Measurements from ENCODE around the gene RAD51B. TPM values are rescaled to one million over a fixed set of nuclear protein-coding genes. Genes with fewer than 3 reads are reported as not detected.

Gene RAD51B
- polyA plus RNA-seq, 1 donor (not counting 4 experiments of a cell fraction or from before 2014, with no cell fraction given): 13.3 TPM

- TF ChIP-seq EZH2 (IDR thresholded peaks at IDR 0.05; ENCODE audit: low read length): no peak
- TF ChIP-seq CTCF (optimal IDR thresholded peaks at IDR 0.05 in 1 of 3, IDR thresholded peaks at IDR 0.05 in 1 of 3, conservative IDR thresholded peaks at IDR 0.05 in 1 of 3; ENCODE audit: extremely low read depth in 1 of 3, insufficient read depth in 2 of 3, low read length in 3 of 3): no peak
- Histone ChIP-seq H3K4me3 (ENCODE audit: control insufficient read depth in 2 of 3, extremely low read depth in 1 of 3, insufficient read depth in 2 of 3, low read depth in 1 of 3, low read length in 3 of 3) (no peak overlapping the region), H3K4me2 (ENCODE audit: control insufficient read depth, extremely low read depth, insufficient read depth, low read depth, low read length) (no peak overlapping the region), H3K27me3 (ENCODE audit: control insufficient read depth, extremely low read depth, insufficient read depth, low read length) (no peaks in the 10 kb centered on the region), H3K79me2 (ENCODE audit: control insufficient read depth, insufficient read depth, low read length) (no peaks in the 10 kb centered on the region), H3K27ac (ENCODE audit: control insufficient read depth, insufficient read depth, low read length) (no peak overlapping the region), H2AFZ (ENCODE audit: control insufficient read depth, low read length) (no peak overlapping the region), H3K36me3 (ENCODE audit: control insufficient read depth in 2 of 2, extremely low read depth in 1 of 2, insufficient read depth in 2 of 2, low read length in 2 of 2) (no peaks in the 10 kb centered on the region), H3K9me3 (ENCODE audit: control insufficient read depth, low read depth, low read length) (no peaks in the 10 kb centered on the region), H3K9ac (ENCODE audit: control insufficient read depth, extremely low read depth, insufficient read depth, low read length) (no peak overlapping the region), H3K4me1 (ENCODE audit: control insufficient read depth, extremely low read depth, insufficient read depth, low read length) (peaks cover 51% of the 10 kb centered on the region), H3K9me1 (ENCODE audit: control insufficient read depth, extremely low read depth, insufficient read depth, low read length) (no peaks in the 10 kb centered on the region), H4K20me1 (ENCODE audit: control insufficient read depth, extremely low read depth, insufficient read depth, low read length) (no peaks in the 10 kb centered on the region)
- FAIRE-seq (no peak), DNase-seq (ENCODE audit: low read depth, low spot score) (no peak)
- dilution Hi-C loops (cut with MboI; ENCODE audit: extremely low pct_ligation_motif_present, low sequenced_read_pairs): no loop called here
These were observed 652.5 kb downstream of the RAD51B start for GRCh38 chr14:68471964-68472508.

- H3K9ac ChIP-seq (ENCODE audit: control insufficient read depth, extremely low read depth, insufficient read depth, low read length): no peak overlapping the region
- TF ChIP-seq EZH2 (IDR thresholded peaks at IDR 0.05; ENCODE audit: low read length): no peak
- no peak for TF ChIP-seq CTCF (optimal IDR thresholded peaks at IDR 0.05 in 1 of 3, IDR thresholded peaks at IDR 0.05 in 1 of 3, conservative IDR thresholded peaks at IDR 0.05 in 1 of 3; ENCODE audit: extremely low read depth in 1 of 3, insufficient read depth in 2 of 3, low read length in 3 of 3)
- H3K4me1 ChIP-seq (ENCODE audit: control insufficient read depth, extremely low read depth, insufficient read depth, low read length): peaks cover 44% of the 10 kb centered on the region
- H3K27ac ChIP-seq (ENCODE audit: control insufficient read depth, insufficient read depth, low read length): no peak overlapping the region
- H3K79me2 ChIP-seq (ENCODE audit: control insufficient read depth, insufficient read depth, low read length): no peaks in the 10 kb centered on the region
- no peak overlapping the region for H3K4me2 ChIP-seq (ENCODE audit: control insufficient read depth, extremely low read depth, insufficient read depth, low read depth, low read length)
- no peaks in the 10 kb centered on the region for H3K9me1 ChIP-seq (ENCODE audit: control insufficient read depth, extremely low read depth, insufficient read depth, low read length)
- no peaks in the 10 kb centered on the region for H4K20me1 ChIP-seq (ENCODE audit: control insufficient read depth, extremely low read depth, insufficient read depth, low read length)
- no peak overlapping the region for H2AFZ ChIP-seq (ENCODE audit: control insufficient read depth, low read length)
- dilution Hi-C loops (cut with MboI; ENCODE audit: extremely low pct_ligation_motif_present, low sequenced_read_pairs): no loop called here
- no peak for FAIRE-seq
- no peaks in the 10 kb centered on the region for H3K27me3 ChIP-seq (ENCODE audit: control insufficient read depth, extremely low read depth, insufficient read depth, low read length)
- H3K4me3 ChIP-seq (ENCODE audit: control insufficient read depth in 2 of 3, extremely low read depth in 1 of 3, insufficient read depth in 2 of 3, low read depth in 1 of 3, low read length in 3 of 3): no peak overlapping the region
- H3K36me3 ChIP-seq (ENCODE audit: control insufficient read depth in 2 of 2, extremely low read depth in 1 of 2, insufficient read depth in 2 of 2, low read length in 2 of 2): no peaks in the 10 kb centered on the region
- DNase-seq (ENCODE audit: low read depth, low spot score): no peak
- H3K9me3 ChIP-seq (ENCODE audit: control insufficient read depth, low read depth, low read length): no peaks in the 10 kb centered on the region
These were observed 653.5 kb downstream of the RAD51B start for GRCh38 chr14:68473069-68473468.

Data from keratinocyte (primary cell).